GM12872 (cell line): ENCODE results near the gene PLD6.

ENCODE experiments used
- CTCF ChIP-seq: IDR thresholded peaks from 3 replicates; pipeline ENCODE4 v1.5.1; 2011; ENCODE audit warnings: low read depth, mild to moderate bottlenecking, low read length, moderate library complexity; ENCODE audit not compliant: insufficient read depth

The PLD6 gene

GRCh38 chr17:17170346-17170985 lies 35.7 kb downstream of the PLD6 start:
- no peak for TF ChIP-seq CTCF

GRCh38 chr17:17169396-17169795 lies 36.7 kb downstream of the PLD6 start:
- TF ChIP-seq CTCF = no peak

- no peak for TF ChIP-seq CTCF
Observed at GRCh38 chr17:17168401-17168800, 37.7 kb downstream of the PLD6 start.

GRCh38 chr17:17167986-17168385 lies 38.1 kb downstream of the PLD6 start:
- no peak for TF ChIP-seq CTCF

GRCh38 chr17:17167356-17167755 lies 38.8 kb downstream of the PLD6 start:
- TF ChIP-seq CTCF = no peak

- no peak for TF ChIP-seq CTCF
Observed at GRCh38 chr17:17166446-17166845, 39.7 kb downstream of the PLD6 start.

- no peak for TF ChIP-seq CTCF
Observed at GRCh38 chr17:17165666-17166308, 40.3 kb downstream of the PLD6 start.

GRCh38 chr17:17164676-17165075 lies 41.5 kb downstream of the PLD6 start:
- no peak for TF ChIP-seq CTCF
